Right lobe of liver (tissue), 4 donors: Measurements from ENCODE around the gene CLEC5A.

ENCODE experiments used
- CTCF ChIP-seq, 4 donors: fragments of 200-600 bp in 3 of 4; fragments of 450-650 bp in 1 of 4; IDR thresholded peaks; one replicate each; pipeline versions ENCODE4 v1.5.1 to v1.8.0; 2016 to 2022; ENCODE audit warnings: antibody characterized with exemption in 4 of 4, mild to moderate bottlenecking in 2 of 4
- POLR2A ChIP-seq: fragments of 450-650 bp; IDR thresholded peaks from one replicate; pipeline ENCODE4 v1.6.1; 2017; ENCODE audit warnings: antibody characterized with exemption, mild to moderate bottlenecking
- donor health status: DM: no; HTN: no; CAD: no.
- donor health status: DM: no; HTN: no; CAD: no.
- donor health status: DM: no; HTN: yes; CAD: no.

- TF ChIP-seq CTCF (IDR thresholded peaks at IDR 0.05): no peak
- TF ChIP-seq POLR2A: no peak
Measured at GRCh38 chr7:141930211-141930610, 16.6 kb downstream of the CLEC5A start.
